RPMI8226 (cell line): Measurements from ENCODE around the gene COLQ.

Experiments
- DNase-seq: peaks from one replicate; pipeline ENCODE4 v3.0.0-alpha.2; 2015

The COLQ gene

GRCh38 chr3:15453991-15454625, 67.4 kb downstream of the COLQ start:
- no peak for DNase-seq

GRCh38 chr3:15453501-15453900, 68.0 kb downstream of the COLQ start:
- no peak for DNase-seq

- no peak for DNase-seq
Observed at GRCh38 chr3:15452961-15453360, 68.5 kb downstream of the COLQ start.

- DNase-seq = no peak
Observed at GRCh38 chr3:15452156-15452555, 69.3 kb downstream of the COLQ start.

- DNase-seq = no peak
Observed at GRCh38 chr3:15451216-15452113, 70.0 kb downstream of the COLQ start.

- DNase-seq = no peak
Observed at GRCh38 chr3:15450438-15451215, 70.9 kb downstream of the COLQ start.

- no peak for DNase-seq
Observed at GRCh38 chr3:15449489-15450224, 71.8 kb downstream of the COLQ start.

GRCh38 chr3:15443826-15444524, 77.5 kb downstream of the COLQ start:
- no peak for DNase-seq

GRCh38 chr3:15440891-15441290, 80.6 kb downstream of the COLQ start:
- DNase-seq = no peak

GRCh38 chr3:15439476-15439875, 82.0 kb downstream of the COLQ start:
- peak; percentile 18 for DNase-seq

- no peak for DNase-seq
Observed at GRCh38 chr3:15438983-15439382, 82.5 kb downstream of the COLQ start.

- no peak for DNase-seq
Observed at GRCh38 chr3:15436246-15436645, 85.3 kb downstream of the COLQ start.

- no peak for DNase-seq
Observed at GRCh38 chr3:15434756-15435155, 86.8 kb downstream of the COLQ start.

GRCh38 chr3:15433531-15433930, 88.0 kb downstream of the COLQ start:
- DNase-seq = no peak

- no peak for DNase-seq
Observed at GRCh38 chr3:15431256-15431837, 90.2 kb downstream of the COLQ start.

- DNase-seq = no peak
Observed at GRCh38 chr3:15430624-15431023, 90.9 kb downstream of the COLQ start.

- DNase-seq = no peak
Observed at GRCh38 chr3:15429080-15429479, 92.4 kb downstream of the COLQ start.

GRCh38 chr3:15428539-15428938, 93.0 kb downstream of the COLQ start:
- peak; percentile 32 for DNase-seq

GRCh38 chr3:15427981-15428380, 93.5 kb downstream of the COLQ start:
- DNase-seq = no peak

GRCh38 chr3:15427182-15427880, 94.2 kb downstream of the COLQ start, which contains the start of the genes EAF1 and METTL6:
EAF1 (plus strand) TSS chr3:15427598; CDS start chr3:15427780, 182 bp downstream.
METTL6 (minus strand) TSS chr3:15427544; CDS start chr3:15426511, 1,033 bp downstream.
- DNase-seq = peak; percentile 90

GRCh38 chr3:15426579-15427118, 94.9 kb downstream of the COLQ start:
- DNase-seq = no peak
